GM21619 (cell line): ENCODE data around the gene DCAF7.

ENCODE experiments used
- ATAC-seq: cut with Tn5 transposase; IDR thresholded peaks from one replicate; pipeline ENCODE4 v1.9.1; 2021; ENCODE audit not compliant: unreplicated experiment

Gene DCAF7

GRCh38 chr17:63624531-63624880 lies 74.2 kb downstream of the DCAF7 start:
- ATAC-seq, result no peak

- no peak for ATAC-seq
Observed at GRCh38 chr17:63626551-63627180, 76.4 kb downstream of the DCAF7 start.

- ATAC-seq, result no peak
Observed at GRCh38 chr17:63629627-63630026, 79.3 kb downstream of the DCAF7 start.

- no peak for ATAC-seq
Observed at GRCh38 chr17:63631062-63631461, 80.8 kb downstream of the DCAF7 start.

- ATAC-seq, result no peak
Observed at GRCh38 chr17:63631626-63632025, 81.3 kb downstream of the DCAF7 start.

GRCh38 chr17:63633742-63634141 lies 83.5 kb downstream of the DCAF7 start:
- ATAC-seq, result no peak

- ATAC-seq, result no peak
Observed at GRCh38 chr17:63634163-63634562, 83.9 kb downstream of the DCAF7 start.

- no peak for ATAC-seq
Observed at GRCh38 chr17:63634816-63635215, 84.5 kb downstream of the DCAF7 start.

GRCh38 chr17:63635290-63635689 lies 85.0 kb downstream of the DCAF7 start:
- no peak for ATAC-seq

- no peak for ATAC-seq
Observed at GRCh38 chr17:63635787-63636186, 85.5 kb downstream of the DCAF7 start.

GRCh38 chr17:63639125-63639524 lies 88.8 kb downstream of the DCAF7 start:
- no peak for ATAC-seq

- no peak for ATAC-seq
Observed at GRCh38 chr17:63640038-63640437, 89.8 kb downstream of the DCAF7 start.

- no peak for ATAC-seq
Observed at GRCh38 chr17:63641692-63642448, 91.6 kb downstream of the DCAF7 start.
